ENCODE data around the gene BLZF1.
"Not testable (repeated sequence)": the region's sequence is repeated elsewhere in the genome, so short reads cannot be mapped to it uniquely, and the experiment has no call there.

Gene BLZF1

GRCh38 chr1:169367686-169368405 lies at the start of gene BLZF1, which contains the start of gene NME7:
Gene BLZF1 (plus strand): TSS chr1:169368195. CDS start chr1:169369523, 1,328 bp downstream.
Gene NME7 (minus strand): TSS chr1:169367797. CDS start chr1:169367710, 87 bp downstream.
- ATAC-seq = peak; percentile 90 to 93

GRCh38 chr1:169318536-169319244 lies 49.3 kb upstream of the BLZF1 start:
- ATAC-seq = no peak

GRCh38 chr1:169321539-169321938 lies 46.5 kb upstream of the BLZF1 start:
- peak in 1 of 2 donors; percentile 67 for ATAC-seq

- no peak for ATAC-seq
Measured at GRCh38 chr1:169322138-169322537, 45.9 kb upstream of the BLZF1 start.

GRCh38 chr1:169325117-169325516 lies 42.9 kb upstream of the BLZF1 start:
- no peak for ATAC-seq

GRCh38 chr1:169326261-169326955 lies 41.6 kb upstream of the BLZF1 start:
- ATAC-seq = no peak

- ATAC-seq = peak; percentile 98
Measured at GRCh38 chr1:169326956-169327268, 41.1 kb upstream of the BLZF1 start.

GRCh38 chr1:169327875-169328274 lies 40.1 kb upstream of the BLZF1 start:
- no peak for ATAC-seq

- ATAC-seq = no peak
Measured at GRCh38 chr1:169329383-169329782, 38.6 kb upstream of the BLZF1 start.

GRCh38 chr1:169330927-169331326 lies 37.1 kb upstream of the BLZF1 start:
- no peak for ATAC-seq

- ATAC-seq = not testable (repeated sequence)
Measured at GRCh38 chr1:169334727-169335126, 33.3 kb upstream of the BLZF1 start.

- ATAC-seq = not testable (repeated sequence)
Measured at GRCh38 chr1:169336947-169337715, 30.9 kb upstream of the BLZF1 start.

GRCh38 chr1:169338617-169339016 lies 29.4 kb upstream of the BLZF1 start:
- ATAC-seq = no peak

GRCh38 chr1:169339773-169340172 lies 28.2 kb upstream of the BLZF1 start:
- no peak for ATAC-seq

GRCh38 chr1:169340882-169341281 lies 27.1 kb upstream of the BLZF1 start:
- no peak for ATAC-seq

GRCh38 chr1:169342096-169342495 lies 25.9 kb upstream of the BLZF1 start:
- ATAC-seq = not testable (repeated sequence)

- ATAC-seq = no peak
Measured at GRCh38 chr1:169345511-169345910, 22.5 kb upstream of the BLZF1 start.

GRCh38 chr1:169346036-169346589 lies 21.9 kb upstream of the BLZF1 start:
- ATAC-seq = no peak

- no peak for ATAC-seq
Measured at GRCh38 chr1:169347688-169348382, 20.2 kb upstream of the BLZF1 start.

- no peak for ATAC-seq
Measured at GRCh38 chr1:169348383-169349036, 19.5 kb upstream of the BLZF1 start.

- ATAC-seq = no peak
Measured at GRCh38 chr1:169360415-169360814, 7.6 kb upstream of the BLZF1 start.

Data from activated CD4-positive, CD25-positive, alpha-beta regulatory T cell treated with anti-CD3 and anti-CD28 coated beads, Interleukin-2, amount 50 U/mL, for 24 hours (primary cell).